HEK293 (cell line): Measurements from ENCODE around the gene RNH1.

Experiments
- GLI2 ChIP-seq: fragments of 450-650 bp; formaldehyde crosslinking; IDR thresholded peaks from 2 replicates; pipeline ENCODE4; 2017; ENCODE audit warnings: missing biosample characterization, missing genetic modification characterization, low read depth, borderline replicate concordance
- GLIS1 ChIP-seq: fragments of 450-650 bp; formaldehyde crosslinking; IDR thresholded peaks from 2 replicates; pipeline ENCODE4 v1.5.1; 2016; ENCODE audit warnings: missing biosample characterization, missing genetic modification characterization
- KLF1 ChIP-seq: fragments of 450-650 bp; formaldehyde crosslinking; IDR thresholded peaks from 2 replicates; pipeline ENCODE4 v1.5.1; 2016; ENCODE audit warnings: missing biosample characterization, missing genetic modification characterization
- MYNN ChIP-seq: fragments of 450-650 bp; formaldehyde crosslinking; IDR thresholded peaks from 2 replicates; pipeline ENCODE4 v1.5.1; 2016; ENCODE audit warnings: missing biosample characterization, missing genetic modification characterization, borderline replicate concordance
- MZF1 ChIP-seq: fragments of 450-650 bp; formaldehyde crosslinking; IDR thresholded peaks from 2 replicates; pipeline ENCODE4 v1.5.1; 2017; ENCODE audit warnings: missing biosample characterization, missing genetic modification characterization, borderline replicate concordance
- PRDM1 ChIP-seq: fragments of 450-650 bp; formaldehyde crosslinking; IDR thresholded peaks from 2 replicates; pipeline ENCODE4; 2016; ENCODE audit warnings: missing biosample characterization, missing genetic modification characterization
- RBAK ChIP-seq: fragments of 450-650 bp; formaldehyde crosslinking; IDR thresholded peaks from 2 replicates; pipeline ENCODE4 v1.5.1; 2016; ENCODE audit warnings: missing biosample characterization, missing genetic modification characterization
- TCF7L2 ChIP-seq: IDR thresholded peaks from 2 replicates; pipeline ENCODE4 v1.6.1; 2011; ENCODE audit warnings: low read depth, mild to moderate bottlenecking, inconsistent platforms, low read length, moderate library complexity, borderline replicate concordance
- TRIM28 ChIP-seq: IDR thresholded peaks from 2 replicates; pipeline ENCODE4 v1.6.1; 2011; ENCODE audit warnings: low read length, control low read depth, borderline replicate concordance
- ZBTB20 ChIP-seq: fragments of 450-650 bp; formaldehyde crosslinking; IDR thresholded peaks from 2 replicates; pipeline ENCODE4 v1.5.1; 2016; ENCODE audit warnings: missing biosample characterization, missing genetic modification characterization
- ZFP37 ChIP-seq: fragments of 450-650 bp; formaldehyde crosslinking; IDR thresholded peaks from 2 replicates; pipeline ENCODE4 v1.5.1; 2016; ENCODE audit warnings: missing biosample characterization, missing genetic modification characterization
- ZNF140 ChIP-seq: fragments of 450-650 bp; formaldehyde crosslinking; IDR thresholded peaks from 2 replicates; pipeline ENCODE4 v1.5.1; 2016; ENCODE audit warnings: missing biosample characterization, missing genetic modification characterization
- ZNF184 ChIP-seq: fragments of 450-650 bp; IDR thresholded peaks from 2 replicates; pipeline ENCODE4 v1.5.1; 2018; ENCODE audit warnings: missing biosample characterization, mild to moderate bottlenecking, missing genetic modification characterization
- ZNF211 ChIP-seq: fragments of 450-650 bp; formaldehyde crosslinking; IDR thresholded peaks from 2 replicates; pipeline ENCODE4 v1.5.1; 2016; ENCODE audit warnings: low read depth, missing biosample characterization, missing genetic modification characterization
- ZNF214 ChIP-seq: fragments of 450-650 bp; formaldehyde crosslinking; IDR thresholded peaks from 2 replicates; pipeline ENCODE4 v1.5.1; 2017; ENCODE audit warnings: missing biosample characterization, mild to moderate bottlenecking, missing genetic modification characterization, borderline replicate concordance
- ZNF239 ChIP-seq: fragments of 450-650 bp; formaldehyde crosslinking; IDR thresholded peaks from 2 replicates; pipeline ENCODE4 v1.5.1; 2016; ENCODE audit warnings: missing biosample characterization, missing genetic modification characterization
- ZNF24 ChIP-seq: fragments of 450-650 bp; formaldehyde crosslinking; IDR thresholded peaks from 2 replicates; pipeline ENCODE4 v1.5.1; 2016; ENCODE audit warnings: missing biosample characterization, missing genetic modification characterization
- ZNF48 ChIP-seq: fragments of 450-650 bp; formaldehyde crosslinking; IDR thresholded peaks from 2 replicates; pipeline ENCODE4 v1.5.1; 2016; ENCODE audit warnings: missing biosample characterization, missing genetic modification characterization
- ZNF561 ChIP-seq: fragments of 450-650 bp; IDR thresholded peaks from 2 replicates; pipeline ENCODE4 v1.5.1; 2018; ENCODE audit warnings: missing biosample characterization, missing genetic modification characterization, borderline replicate concordance
- ZNF585B ChIP-seq: fragments of 450-650 bp; formaldehyde crosslinking; IDR thresholded peaks from 2 replicates; pipeline ENCODE4 v1.5.1; 2016; ENCODE audit warnings: missing biosample characterization, missing genetic modification characterization
- ZNF654 ChIP-seq: fragments of 450-650 bp; formaldehyde crosslinking; IDR thresholded peaks from 2 replicates; pipeline ENCODE4 v1.5.1; 2016; ENCODE audit warnings: low read depth, missing biosample characterization, missing genetic modification characterization
- ZNF677 ChIP-seq: fragments of 450-650 bp; IDR thresholded peaks from 2 replicates; pipeline ENCODE4 v1.5.0; 2018; ENCODE audit warnings: missing biosample characterization, mild to moderate bottlenecking, missing genetic modification characterization, moderate library complexity
- ZNF776 ChIP-seq: fragments of 450-650 bp; formaldehyde crosslinking; IDR thresholded peaks from 2 replicates; pipeline ENCODE4 v1.5.0; 2017; ENCODE audit warnings: missing biosample characterization, missing genetic modification characterization, borderline replicate concordance
- ZSCAN23 ChIP-seq: fragments of 450-650 bp; formaldehyde crosslinking; IDR thresholded peaks from 2 replicates; pipeline ENCODE4 v1.5.1; 2016; ENCODE audit warnings: missing biosample characterization, missing genetic modification characterization
- ZXDB ChIP-seq: fragments of 450-650 bp; formaldehyde crosslinking; IDR thresholded peaks from 2 replicates; pipeline ENCODE4 v1.5.1; 2016; ENCODE audit warnings: missing biosample characterization, missing genetic modification characterization
- TF ChIP-seq, protein P1 (sequence below): fragments of 450-650 bp; formaldehyde crosslinking; IDR thresholded peaks from 2 replicates; pipeline ENCODE4 v1.5.1; 2016; ENCODE audit warnings: missing biosample characterization, missing genetic modification characterization
- TF ChIP-seq, protein P2 (sequence below): fragments of 450-650 bp; formaldehyde crosslinking; IDR thresholded peaks from 2 replicates; pipeline ENCODE4 v1.5.1; 2016; ENCODE audit warnings: missing biosample characterization, missing genetic modification characterization, borderline replicate concordance
- TF ChIP-seq, protein P3 (sequence below): fragments of 450-650 bp; formaldehyde crosslinking; IDR thresholded peaks from 2 replicates; pipeline ENCODE4 v1.5.1; 2016; ENCODE audit warnings: missing biosample characterization, missing genetic modification characterization, low read depth
- TF ChIP-seq, protein P4 (sequence below): fragments of 450-650 bp; formaldehyde crosslinking; IDR thresholded peaks from 2 replicates; pipeline ENCODE4 v1.5.1; 2016; ENCODE audit warnings: missing biosample characterization, missing genetic modification characterization
- TF ChIP-seq, protein P5 (sequence below): fragments of 450-650 bp; formaldehyde crosslinking; IDR thresholded peaks from 2 replicates; pipeline ENCODE4 v1.5.1; 2016; ENCODE audit warnings: missing biosample characterization, missing genetic modification characterization
- TF ChIP-seq, protein P6 (sequence below): fragments of 450-650 bp; formaldehyde crosslinking; IDR thresholded peaks from 2 replicates; pipeline ENCODE4 v1.5.1; 2017; ENCODE audit warnings: missing biosample characterization, missing genetic modification characterization

RNH1 gene

DNA sequence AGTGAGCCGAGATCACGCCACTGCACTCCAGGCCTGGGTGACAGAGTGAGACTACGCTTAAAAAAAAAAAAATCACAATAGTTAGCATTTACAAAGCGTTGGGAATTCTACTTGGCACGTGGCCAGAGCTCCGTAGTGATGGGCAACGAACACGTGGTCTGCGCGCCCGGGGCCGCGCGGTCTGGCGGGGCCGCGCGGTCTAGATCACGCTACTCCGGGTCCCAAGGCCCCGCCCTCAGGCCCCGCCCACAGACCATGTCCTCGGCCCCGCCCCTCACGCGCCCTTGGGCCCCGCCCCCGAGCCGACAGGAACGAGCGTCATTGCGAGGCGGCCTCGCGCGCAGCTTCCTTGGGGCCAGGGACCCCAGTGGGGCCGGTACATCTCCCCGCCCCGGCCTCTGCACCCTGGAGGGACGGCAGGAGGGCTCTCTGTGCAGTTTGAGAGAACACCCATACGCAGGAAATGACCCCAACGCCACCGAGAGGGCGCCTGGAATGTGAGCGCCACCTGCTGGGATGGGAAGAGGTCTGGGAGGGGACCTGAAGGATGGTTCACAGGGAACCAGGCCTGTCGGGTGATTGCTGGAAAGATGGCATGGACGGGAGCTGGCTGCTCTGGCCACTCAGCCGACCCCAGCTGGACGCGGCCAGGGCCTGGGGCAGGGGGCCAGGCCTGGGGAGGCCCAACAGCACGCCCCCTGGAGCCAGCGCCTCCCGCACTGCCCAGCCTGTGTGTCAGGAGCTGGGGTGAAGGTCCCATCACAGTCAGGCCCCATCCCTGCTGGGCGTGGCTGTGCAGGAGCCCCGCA lies 58.9 kb downstream of the RNH1 start (continued):
- TF ChIP-seq ZBTB20 (tag by site-specific recombination) (peak; percentile 97), TCF7L2 (no peak), GLIS1 (tag by site-specific recombination) (peak; percentile 84), TRIM28 (no peak), KLF1 (tag by site-specific recombination) (peak; percentile 47; the same call in 1 of the 2 replicates), ZNF677 (no peak), MYNN (tag by site-specific recombination) (no peak), ZNF561 (tag by site-specific recombination) (peak; percentile 74; the same call in 1 of the 2 replicates), ZNF585B (no peak), ZNF184 (tag by site-specific recombination) (no peak), MZF1 (tag by site-specific recombination) (no peak), GLI2 (tag by site-specific recombination) (no peak), ZFP37 (tag by site-specific recombination) (no peak), ZNF24 (tag by site-specific recombination) (0 out of 2 replicates have a peak, but pooled peaks have one; percentile 22), ZNF48 (tag by site-specific recombination) (no peak), RBAK (no peak), ZXDB (peak; percentile 75), ZNF776 (tag by site-specific recombination) (no peak), ZNF140 (no peak), ZNF239 (tag by site-specific recombination) (no peak), ZSCAN23 (tag by site-specific recombination) (no peak), PRDM1 (tag by site-specific recombination) (no peak), ZNF214 (tag by site-specific recombination) (no peak), ZNF211 (tag by site-specific recombination) (no peak), ZNF654 (tag by site-specific recombination) (peak; percentile 63)
- TF ChIP-seq, protein P1, sequence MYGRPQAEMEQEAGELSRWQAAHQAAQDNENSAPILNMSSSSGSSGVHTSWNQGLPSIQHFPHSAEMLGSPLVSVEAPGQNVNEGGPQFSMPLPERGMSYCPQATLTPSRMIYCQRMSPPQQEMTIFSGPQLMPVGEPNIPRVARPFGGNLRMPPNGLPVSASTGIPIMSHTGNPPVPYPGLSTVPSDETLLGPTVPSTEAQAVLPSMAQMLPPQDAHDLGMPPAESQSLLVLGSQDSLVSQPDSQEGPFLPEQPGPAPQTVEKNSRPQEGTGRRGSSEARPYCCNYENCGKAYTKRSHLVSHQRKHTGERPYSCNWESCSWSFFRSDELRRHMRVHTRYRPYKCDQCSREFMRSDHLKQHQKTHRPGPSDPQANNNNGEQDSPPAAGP (tag by site-specific recombination): peak; percentile 82; the same call in 1 of the 2 replicates
- TF ChIP-seq, protein P2, sequence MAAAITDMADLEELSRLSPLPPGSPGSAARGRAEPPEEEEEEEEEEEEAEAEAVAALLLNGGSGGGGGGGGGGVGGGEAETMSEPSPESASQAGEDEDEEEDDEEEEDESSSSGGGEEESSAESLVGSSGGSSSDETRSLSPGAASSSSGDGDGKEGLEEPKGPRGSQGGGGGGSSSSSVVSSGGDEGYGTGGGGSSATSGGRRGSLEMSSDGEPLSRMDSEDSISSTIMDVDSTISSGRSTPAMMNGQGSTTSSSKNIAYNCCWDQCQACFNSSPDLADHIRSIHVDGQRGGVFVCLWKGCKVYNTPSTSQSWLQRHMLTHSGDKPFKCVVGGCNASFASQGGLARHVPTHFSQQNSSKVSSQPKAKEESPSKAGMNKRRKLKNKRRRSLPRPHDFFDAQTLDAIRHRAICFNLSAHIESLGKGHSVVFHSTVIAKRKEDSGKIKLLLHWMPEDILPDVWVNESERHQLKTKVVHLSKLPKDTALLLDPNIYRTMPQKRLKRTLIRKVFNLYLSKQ (tag by site-specific recombination): no peak
- TF ChIP-seq, protein P3, sequence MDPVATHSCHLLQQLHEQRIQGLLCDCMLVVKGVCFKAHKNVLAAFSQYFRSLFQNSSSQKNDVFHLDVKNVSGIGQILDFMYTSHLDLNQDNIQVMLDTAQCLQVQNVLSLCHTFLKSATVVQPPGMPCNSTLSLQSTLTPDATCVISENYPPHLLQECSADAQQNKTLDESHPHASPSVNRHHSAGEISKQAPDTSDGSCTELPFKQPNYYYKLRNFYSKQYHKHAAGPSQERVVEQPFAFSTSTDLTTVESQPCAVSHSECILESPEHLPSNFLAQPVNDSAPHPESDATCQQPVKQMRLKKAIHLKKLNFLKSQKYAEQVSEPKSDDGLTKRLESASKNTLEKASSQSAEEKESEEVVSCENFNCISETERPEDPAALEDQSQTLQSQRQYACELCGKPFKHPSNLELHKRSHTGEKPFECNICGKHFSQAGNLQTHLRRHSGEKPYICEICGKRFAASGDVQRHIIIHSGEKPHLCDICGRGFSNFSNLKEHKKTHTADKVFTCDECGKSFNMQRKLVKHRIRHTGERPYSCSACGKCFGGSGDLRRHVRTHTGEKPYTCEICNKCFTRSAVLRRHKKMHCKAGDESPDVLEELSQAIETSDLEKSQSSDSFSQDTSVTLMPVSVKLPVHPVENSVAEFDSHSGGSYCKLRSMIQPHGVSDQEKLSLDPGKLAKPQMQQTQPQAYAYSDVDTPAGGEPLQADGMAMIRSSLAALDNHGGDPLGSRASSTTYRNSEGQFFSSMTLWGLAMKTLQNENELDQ: no peak
- TF ChIP-seq, protein P4, sequence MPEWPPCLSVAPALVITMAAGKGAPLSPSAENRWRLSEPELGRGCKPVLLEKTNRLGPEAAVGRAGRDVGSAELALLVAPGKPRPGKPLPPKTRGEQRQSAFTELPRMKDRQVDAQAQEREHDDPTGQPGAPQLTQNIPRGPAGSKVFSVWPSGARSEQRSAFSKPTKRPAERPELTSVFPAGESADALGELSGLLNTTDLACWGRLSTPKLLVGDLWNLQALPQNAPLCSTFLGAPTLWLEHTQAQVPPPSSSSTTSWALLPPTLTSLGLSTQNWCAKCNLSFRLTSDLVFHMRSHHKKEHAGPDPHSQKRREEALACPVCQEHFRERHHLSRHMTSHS: no peak
- TF ChIP-seq, protein P5, sequence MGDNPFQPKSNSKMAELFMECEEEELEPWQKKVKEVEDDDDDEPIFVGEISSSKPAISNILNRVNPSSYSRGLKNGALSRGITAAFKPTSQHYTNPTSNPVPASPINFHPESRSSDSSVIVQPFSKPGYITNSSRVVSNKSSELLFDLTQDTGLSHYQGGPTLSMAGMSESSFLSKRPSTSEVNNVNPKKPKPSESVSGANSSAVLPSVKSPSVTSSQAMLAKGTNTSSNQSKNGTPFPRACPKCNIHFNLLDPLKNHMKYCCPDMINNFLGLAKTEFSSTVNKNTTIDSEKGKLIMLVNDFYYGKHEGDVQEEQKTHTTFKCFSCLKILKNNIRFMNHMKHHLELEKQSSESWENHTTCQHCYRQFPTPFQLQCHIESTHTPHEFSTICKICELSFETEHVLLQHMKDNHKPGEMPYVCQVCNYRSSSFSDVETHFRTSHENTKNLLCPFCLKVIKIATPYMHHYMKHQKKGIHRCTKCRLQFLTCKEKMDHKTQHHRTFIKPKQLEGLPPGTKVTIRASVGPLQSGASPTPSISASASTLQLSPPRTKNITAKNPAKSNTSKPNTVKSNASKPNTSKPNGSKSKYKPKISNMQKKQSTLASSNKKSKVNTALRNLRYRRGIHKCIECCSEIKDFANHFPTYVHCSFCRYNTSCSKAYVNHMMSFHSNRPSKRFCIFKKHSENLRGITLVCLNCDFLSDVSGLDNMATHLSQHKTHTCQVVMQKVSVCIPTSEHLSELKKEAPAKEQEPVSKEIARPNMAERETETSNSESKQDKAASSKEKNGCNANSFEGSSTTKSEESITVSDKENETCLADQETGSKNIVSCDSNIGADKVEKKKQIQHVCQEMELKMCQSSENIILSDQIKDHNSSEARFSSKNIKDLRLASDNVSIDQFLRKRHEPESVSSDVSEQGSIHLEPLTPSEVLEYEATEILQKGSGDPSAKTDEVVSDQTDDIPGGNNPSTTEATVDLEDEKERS (tag by site-specific recombination): no peak
- TF ChIP-seq, protein P6, sequence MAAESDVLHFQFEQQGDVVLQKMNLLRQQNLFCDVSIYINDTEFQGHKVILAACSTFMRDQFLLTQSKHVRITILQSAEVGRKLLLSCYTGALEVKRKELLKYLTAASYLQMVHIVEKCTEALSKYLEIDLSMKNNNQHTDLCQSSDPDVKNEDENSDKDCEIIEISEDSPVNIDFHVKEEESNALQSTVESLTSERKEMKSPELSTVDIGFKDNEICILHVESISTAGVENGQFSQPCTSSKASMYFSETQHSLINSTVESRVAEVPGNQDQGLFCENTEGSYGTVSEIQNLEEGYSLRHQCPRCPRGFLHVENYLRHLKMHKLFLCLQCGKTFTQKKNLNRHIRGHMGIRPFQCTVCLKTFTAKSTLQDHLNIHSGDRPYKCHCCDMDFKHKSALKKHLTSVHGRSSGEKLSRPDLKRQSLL: no peak
